Endothelial cell of umbilical vein (primary cell): ENCODE data around the gene TSPAN15.

Source experiments
- CTCF ChIP-seq, 2 donors: IDR thresholded peaks; 1 replicate in 1 of 2; 2 replicates in 1 of 2; pipeline ENCODE4 v1.5.1; 2011; ENCODE audit warnings: low read length in 2 of 2, mild to moderate bottlenecking in 2 of 2, moderate library complexity in 2 of 2, control low read depth in 1 of 2, inconsistent platforms in 1 of 2, low read depth in 1 of 2; ENCODE audit not compliant: insufficient read depth in 1 of 2; ENCODE audit errors: extremely low read depth in 1 of 2
- POLR2A ChIP-seq: IDR thresholded peaks from 2 replicates; pipeline ENCODE4 v1.6.1; 2012; ENCODE audit warnings: low read depth, mild to moderate bottlenecking, control low read depth, low read length
- POLR2AphosphoS5 ChIP-seq: IDR thresholded peaks from 2 replicates; pipeline ENCODE4 v1.6.1; 2012; ENCODE audit warnings: low read depth, mild to moderate bottlenecking, control low read depth, low read length, moderate library complexity; ENCODE audit not compliant: insufficient read depth

DNA sequence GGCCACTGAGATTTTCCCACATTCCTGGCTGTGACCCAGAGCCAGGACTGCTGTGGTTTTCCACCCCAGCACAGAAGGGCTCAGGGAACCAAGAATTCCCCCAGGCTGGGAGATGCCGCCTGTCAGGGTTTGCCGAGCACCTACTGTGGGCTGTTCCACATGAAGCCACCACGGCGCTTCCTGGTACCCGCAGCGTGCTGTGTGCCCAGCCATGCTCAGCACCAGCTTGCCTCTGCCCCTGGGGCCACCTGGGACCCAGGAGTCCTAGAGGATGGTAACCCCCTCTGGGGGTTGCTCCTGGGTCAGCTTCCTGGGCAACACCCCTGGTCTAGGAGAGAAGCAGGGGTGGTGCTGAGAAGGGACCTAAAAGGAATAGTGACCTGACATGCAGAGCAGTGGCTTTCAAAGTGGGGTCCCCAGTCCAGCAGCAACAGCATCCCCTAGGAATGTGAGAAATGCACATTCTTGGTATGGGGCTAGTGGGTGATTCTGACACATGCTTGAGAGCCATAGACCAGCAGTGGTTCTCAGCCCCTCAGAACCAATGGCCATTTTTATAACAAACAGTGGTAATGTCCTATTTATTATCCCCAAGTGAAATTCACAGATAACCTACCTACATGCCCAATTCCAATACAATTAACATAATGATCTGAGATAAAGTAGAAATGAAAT lies 53.4 kb downstream of the TSPAN15 start:
- TF ChIP-seq POLR2A: no peak
- TF ChIP-seq CTCF (IDR thresholded peaks at IDR 0.05; ENCODE audit: extremely low read depth in 1 of 2, insufficient read depth in 1 of 2, low read depth in 1 of 2, low read length in 2 of 2): no peak
- no peak for TF ChIP-seq POLR2AphosphoS5
